ENCODE data around the gene UQCC2. TPM values are rescaled to one million over a fixed set of nuclear protein-coding genes. Genes with fewer than 3 reads are reported as not detected.

Gene UQCC2
- total RNA-seq, 4 donors from 2014 or later, result 14.5 to 29.7 (median 23.4) TPM

DNA sequence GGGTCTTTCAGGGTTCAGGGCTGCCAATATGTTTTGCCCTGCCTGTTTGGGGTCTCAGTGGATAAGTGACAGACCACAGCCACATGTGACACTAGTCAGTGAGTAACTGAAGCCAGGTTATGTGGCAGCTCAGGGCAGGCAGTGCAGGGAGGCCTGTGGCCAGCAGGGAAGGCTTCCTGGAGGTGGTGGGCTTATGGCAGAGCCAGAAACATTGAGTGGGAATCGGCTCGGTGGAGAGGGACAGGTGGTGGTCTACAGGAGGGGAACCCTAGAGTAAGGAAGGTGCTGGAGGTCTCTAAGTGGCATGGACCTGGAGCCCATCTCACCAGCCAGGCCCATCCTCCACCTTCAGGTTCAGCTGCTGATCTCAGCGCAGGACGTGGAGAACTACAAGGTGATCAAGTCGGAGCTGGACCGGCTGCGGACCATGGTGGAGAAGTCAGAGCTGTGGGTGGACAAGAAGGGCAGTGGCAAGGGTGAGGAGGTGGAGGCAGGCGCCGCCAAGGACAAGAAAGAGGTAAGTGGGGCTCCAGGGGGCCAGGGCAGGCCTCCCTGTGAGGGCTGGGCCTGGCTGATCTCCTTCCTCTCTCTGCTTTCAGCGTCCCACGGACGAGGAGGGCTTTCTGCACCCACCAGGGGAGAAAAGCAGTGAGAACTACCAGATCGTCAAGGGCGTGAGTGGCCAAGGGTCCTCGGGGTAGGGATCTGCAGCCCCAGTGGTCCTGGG, 34.9 kb downstream of the UQCC2 start:
- H3K27ac ChIP-seq, result peak overlapping the region in 2 of 4 donors; percentile 3 to 40
- WGBS, 2 donors, result 69 to 76% methylated on average over 15 of the region's 15 CpGs
- peaks cover 2 to 90% (median 20%) of the 10 kb centered on the region in 3 donors for H3K36me3 ChIP-seq
- no peaks in the 10 kb centered on the region for H3K9me3 ChIP-seq
- peaks cover 0 to 22% (median 4%) of the 10 kb centered on the region in 4 donors for H3K4me1 ChIP-seq
- no peak for TF ChIP-seq EP300 (IDR thresholded peaks at IDR 0.05)
- no peak for TF ChIP-seq POLR2A (IDR thresholded peaks at IDR 0.05)
- TF ChIP-seq, protein P1, sequence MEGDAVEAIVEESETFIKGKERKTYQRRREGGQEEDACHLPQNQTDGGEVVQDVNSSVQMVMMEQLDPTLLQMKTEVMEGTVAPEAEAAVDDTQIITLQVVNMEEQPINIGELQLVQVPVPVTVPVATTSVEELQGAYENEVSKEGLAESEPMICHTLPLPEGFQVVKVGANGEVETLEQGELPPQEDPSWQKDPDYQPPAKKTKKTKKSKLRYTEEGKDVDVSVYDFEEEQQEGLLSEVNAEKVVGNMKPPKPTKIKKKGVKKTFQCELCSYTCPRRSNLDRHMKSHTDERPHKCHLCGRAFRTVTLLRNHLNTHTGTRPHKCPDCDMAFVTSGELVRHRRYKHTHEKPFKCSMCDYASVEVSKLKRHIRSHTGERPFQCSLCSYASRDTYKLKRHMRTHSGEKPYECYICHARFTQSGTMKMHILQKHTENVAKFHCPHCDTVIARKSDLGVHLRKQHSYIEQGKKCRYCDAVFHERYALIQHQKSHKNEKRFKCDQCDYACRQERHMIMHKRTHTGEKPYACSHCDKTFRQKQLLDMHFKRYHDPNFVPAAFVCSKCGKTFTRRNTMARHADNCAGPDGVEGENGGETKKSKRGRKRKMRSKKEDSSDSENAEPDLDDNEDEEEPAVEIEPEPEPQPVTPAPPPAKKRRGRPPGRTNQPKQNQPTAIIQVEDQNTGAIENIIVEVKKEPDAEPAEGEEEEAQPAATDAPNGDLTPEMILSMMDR (IDR thresholded peaks at IDR 0.05), result no peak
- no peak overlapping the region for H3K4me3 ChIP-seq
- no peaks in the 10 kb centered on the region for H3K27me3 ChIP-seq
- no peak for DNase-seq (ENCODE audit: low spot score in 2 of 2)

DNA sequence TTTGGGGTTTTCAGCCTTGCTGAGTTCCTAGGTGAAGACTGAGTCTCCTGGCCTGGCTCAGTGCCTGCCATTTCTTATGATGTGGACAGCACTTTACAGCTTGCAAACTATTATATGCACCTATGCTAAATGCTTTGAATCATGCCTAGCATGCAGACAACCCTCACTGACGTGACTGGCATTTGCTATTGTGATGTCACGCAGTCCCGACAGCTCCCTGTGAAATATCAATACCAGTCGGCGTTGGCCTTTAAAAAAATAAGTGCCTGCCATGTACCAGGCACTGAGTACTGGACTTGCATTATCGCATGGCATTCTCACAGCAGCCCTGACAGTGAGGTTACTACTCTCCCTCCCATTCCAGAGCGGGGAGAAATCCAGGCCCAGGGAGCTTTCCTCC, 35.5 kb downstream of the UQCC2 start:
- TF ChIP-seq EP300 (IDR thresholded peaks at IDR 0.05), result no peak
- TF ChIP-seq POLR2A (IDR thresholded peaks at IDR 0.05), result no peak
- TF ChIP-seq, protein P1 (IDR thresholded peaks at IDR 0.05), result no peak
- H3K27me3 ChIP-seq, result no peaks in the 10 kb centered on the region
- H3K27ac ChIP-seq, result no peak overlapping the region
- 93 to 98% methylated on average over 7 of the region's 7 CpGs for WGBS, 2 donors
- H3K4me3 ChIP-seq, result no peak overlapping the region
- H3K4me1 ChIP-seq, result peaks cover 0 to 26% (median 4%) of the 10 kb centered on the region in 4 donors
- H3K9me3 ChIP-seq, result no peaks in the 10 kb centered on the region
- H3K36me3 ChIP-seq, result peaks cover 2 to 90% (median 20%) of the 10 kb centered on the region in 3 donors
- DNase-seq (ENCODE audit: low spot score in 2 of 2), result no peak

DNA sequence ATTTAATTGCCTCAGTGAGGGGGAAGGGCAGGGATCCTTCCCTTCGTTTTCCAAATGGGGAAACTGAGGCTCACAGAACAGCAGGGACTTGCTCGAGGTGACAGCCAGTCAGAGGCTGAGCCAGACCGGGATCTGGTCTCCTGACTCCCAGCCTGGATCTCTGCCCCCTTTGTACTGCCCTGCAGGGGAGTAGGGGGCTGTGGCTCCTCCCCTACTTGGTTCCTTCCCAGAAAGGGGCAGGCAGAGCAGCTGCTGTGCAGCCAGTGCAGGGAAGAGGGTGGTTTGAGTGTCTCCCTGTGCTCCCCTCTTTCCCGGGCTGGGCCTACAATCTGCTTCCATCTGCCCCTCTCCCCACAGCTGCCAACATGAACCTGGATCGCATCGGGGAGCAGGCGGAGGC, 37.6 kb downstream of the UQCC2 start:
- Histone ChIP-seq H3K36me3 (peaks cover 2 to 90% (median 16%) of the 10 kb centered on the region in 3 donors), H3K4me1 (peaks cover 0 to 29% (median 4%) of the 10 kb centered on the region in 4 donors), H3K27me3 (no peaks in the 10 kb centered on the region), H3K9me3 (no peaks in the 10 kb centered on the region), H3K4me3 (no peak overlapping the region), H3K27ac (peak overlapping the region in 1 of 4 donors; percentile 17)
- no peak for TF ChIP-seq EP300 (IDR thresholded peaks at IDR 0.05)
- TF ChIP-seq, protein P1 (IDR thresholded peaks at IDR 0.05), result no peak
- TF ChIP-seq POLR2A (IDR thresholded peaks at IDR 0.05), result no peak
- WGBS, 2 donors, result 52 to 61% methylated on average over 7 of the region's 7 CpGs
- DNase-seq (ENCODE audit: low spot score in 2 of 2), result no peak

DNA sequence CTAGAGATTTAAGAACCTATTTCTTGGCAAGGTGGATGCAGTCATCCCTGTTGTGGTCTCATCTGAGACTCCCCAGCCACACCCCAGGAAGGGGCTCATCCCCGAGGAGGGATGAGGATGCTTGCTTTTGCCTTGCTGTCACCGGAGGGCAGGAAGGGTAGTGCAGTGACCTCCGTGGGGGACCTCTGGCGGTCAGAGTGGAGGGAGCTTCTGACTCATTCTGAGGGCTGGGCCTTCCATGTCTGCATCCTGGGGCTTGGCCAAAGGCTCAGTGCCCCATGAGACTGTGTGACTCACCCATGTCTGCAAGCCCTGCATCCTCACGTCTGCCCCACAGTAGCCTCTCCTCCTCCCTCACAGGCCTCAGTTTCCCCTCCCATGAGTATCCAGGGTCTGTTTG, 38.7 kb downstream of the UQCC2 start:
- Histone ChIP-seq H3K9me3 (no peaks in the 10 kb centered on the region), H3K4me1 (peaks cover 0 to 31% (median 4%) of the 10 kb centered on the region in 4 donors), H3K27ac (peak overlapping the region in 2 of 4 donors; percentile 17 to 57), H3K27me3 (no peaks in the 10 kb centered on the region), H3K4me3 (no peak overlapping the region), H3K36me3 (peaks cover 2 to 90% (median 25%) of the 10 kb centered on the region in 3 donors)
- peak; percentile 87 to 92 for DNase-seq (ENCODE audit: low spot score in 2 of 2)
- TF ChIP-seq POLR2A (IDR thresholded peaks at IDR 0.05) (no peak), EP300 (IDR thresholded peaks at IDR 0.05) (peak in 1 of 2 donors; percentile 64)
- TF ChIP-seq, protein P1 (IDR thresholded peaks at IDR 0.05), result peak; percentile 31 to 79 (median 43)
- WGBS, 2 donors, result 6 to 10% methylated on average over 3 to 4 of the region's 5 CpGs

DNA sequence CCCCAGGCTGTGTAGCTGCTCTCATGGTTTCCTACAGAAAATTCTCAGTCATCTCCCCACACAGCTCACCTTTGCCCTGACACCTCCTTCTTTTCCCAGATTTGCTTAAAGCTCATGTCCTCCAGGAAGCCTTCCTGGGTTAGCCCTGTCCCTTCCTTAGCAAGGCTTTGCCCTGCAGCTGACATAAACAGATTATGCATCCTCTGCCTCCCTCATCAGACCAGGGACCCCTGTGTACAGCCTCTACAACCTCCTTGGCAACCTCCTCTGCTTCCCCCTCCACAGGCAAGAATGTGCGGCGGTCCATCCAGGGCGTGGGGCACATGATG, 39.8 kb downstream of the UQCC2 start:
- no peak for DNase-seq (ENCODE audit: low spot score in 2 of 2)
- Histone ChIP-seq H3K27ac (peak overlapping the region in 1 of 4 donors; percentile 54), H3K9me3 (no peaks in the 10 kb centered on the region), H3K4me1 (peaks cover 0 to 30% (median under 1%) of the 10 kb centered on the region in 4 donors), H3K36me3 (peaks cover 2 to 90% (median 33%) of the 10 kb centered on the region in 3 donors), H3K27me3 (no peaks in the 10 kb centered on the region), H3K4me3 (no peak overlapping the region)
- no peak for TF ChIP-seq EP300 (IDR thresholded peaks at IDR 0.05)
- TF ChIP-seq, protein P1 (IDR thresholded peaks at IDR 0.05), result no peak
- TF ChIP-seq POLR2A (IDR thresholded peaks at IDR 0.05), result no peak
- 81 to 96% methylated on average over 3 of the region's 3 CpGs for WGBS, 2 donors
